Measurements from ENCODE around the gene BMPR1B. TPM values are rescaled to one million over a fixed set of nuclear protein-coding genes. Genes with fewer than 3 reads are reported as not detected.

BMPR1B gene
- polyA plus RNA-seq, 1 experiment = 0.07 TPM

DNA sequence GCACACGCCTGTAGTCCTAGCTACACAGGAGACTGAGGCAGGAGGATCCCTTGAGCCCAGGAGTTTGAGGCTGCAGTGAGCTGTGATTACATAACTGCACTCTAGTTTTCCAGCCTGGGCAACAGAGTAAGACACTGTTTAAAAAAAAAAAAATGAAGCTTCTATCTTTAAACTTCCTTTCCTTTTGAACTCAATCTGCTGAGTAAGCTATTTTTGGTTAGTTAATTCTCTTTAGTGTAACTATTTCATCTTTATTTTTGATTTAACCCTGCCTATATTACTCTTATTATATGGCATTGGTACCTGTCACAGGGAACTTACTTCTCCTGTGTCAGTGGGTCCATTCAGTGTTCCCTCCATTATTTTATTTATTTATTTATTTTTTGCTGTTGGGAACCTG, 160.8 kb downstream of the BMPR1B start:
- Histone ChIP-seq H3K4me3 (ENCODE audit: low read depth, low read length) (no peak overlapping the region), H3K36me3 (ENCODE audit: control insufficient read depth, insufficient read depth, low read length) (no peaks in the 10 kb centered on the region), H3K27me3 (ENCODE audit: control insufficient read depth, insufficient read depth, low read length) (no peaks in the 10 kb centered on the region)
- POLR2A ChIA-PET = no interaction called here
- CTCF ChIA-PET = interaction anchor here (1.1 kb wide), 1 partner anchor 9 kb away, joined by 4 read pairs; no protein-coding TSS in a partner anchor
- DNase-seq (ENCODE audit: low read depth) = no peak
- TF ChIP-seq, protein P1, sequence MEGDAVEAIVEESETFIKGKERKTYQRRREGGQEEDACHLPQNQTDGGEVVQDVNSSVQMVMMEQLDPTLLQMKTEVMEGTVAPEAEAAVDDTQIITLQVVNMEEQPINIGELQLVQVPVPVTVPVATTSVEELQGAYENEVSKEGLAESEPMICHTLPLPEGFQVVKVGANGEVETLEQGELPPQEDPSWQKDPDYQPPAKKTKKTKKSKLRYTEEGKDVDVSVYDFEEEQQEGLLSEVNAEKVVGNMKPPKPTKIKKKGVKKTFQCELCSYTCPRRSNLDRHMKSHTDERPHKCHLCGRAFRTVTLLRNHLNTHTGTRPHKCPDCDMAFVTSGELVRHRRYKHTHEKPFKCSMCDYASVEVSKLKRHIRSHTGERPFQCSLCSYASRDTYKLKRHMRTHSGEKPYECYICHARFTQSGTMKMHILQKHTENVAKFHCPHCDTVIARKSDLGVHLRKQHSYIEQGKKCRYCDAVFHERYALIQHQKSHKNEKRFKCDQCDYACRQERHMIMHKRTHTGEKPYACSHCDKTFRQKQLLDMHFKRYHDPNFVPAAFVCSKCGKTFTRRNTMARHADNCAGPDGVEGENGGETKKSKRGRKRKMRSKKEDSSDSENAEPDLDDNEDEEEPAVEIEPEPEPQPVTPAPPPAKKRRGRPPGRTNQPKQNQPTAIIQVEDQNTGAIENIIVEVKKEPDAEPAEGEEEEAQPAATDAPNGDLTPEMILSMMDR (IDR thresholded peaks at IDR 0.05; ENCODE audit: insufficient read depth, low read depth, low read length) = no peak

DNA sequence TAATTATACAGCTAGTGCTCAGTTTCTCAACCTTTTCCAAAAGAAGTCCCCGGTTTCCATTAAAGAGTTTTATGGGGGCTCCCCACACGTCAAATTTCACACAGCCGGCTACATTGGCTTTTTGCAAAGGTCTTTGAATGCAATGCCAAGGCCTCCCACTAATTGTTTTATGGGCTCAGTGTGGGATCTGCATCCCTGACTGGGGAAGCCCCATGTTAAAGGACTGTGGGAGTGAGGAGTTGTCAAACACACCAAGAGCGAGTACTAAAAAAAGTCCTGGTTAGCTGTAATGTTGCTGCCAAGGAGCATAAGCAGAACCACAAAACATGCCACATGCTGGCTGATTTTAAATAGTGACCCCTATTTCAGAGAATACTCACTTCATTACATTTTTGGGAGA, 162.6 kb downstream of the BMPR1B start:
- Histone ChIP-seq H3K27me3 (ENCODE audit: control insufficient read depth, insufficient read depth, low read length) (no peaks in the 10 kb centered on the region; the same call in 1 of the 2 replicates), H3K4me3 (ENCODE audit: low read depth, low read length) (no peak overlapping the region), H3K36me3 (ENCODE audit: control insufficient read depth, insufficient read depth, low read length) (no peaks in the 10 kb centered on the region)
- DNase-seq (ENCODE audit: low read depth) = no peak
- ChIA-PET POLR2A (no interaction called here), CTCF (interaction anchor here (0.6 kb wide), 1 partner anchor 46 kb away, joined by 3 read pairs; no protein-coding TSS in a partner anchor)
- TF ChIP-seq, protein P1 (IDR thresholded peaks at IDR 0.05; ENCODE audit: insufficient read depth, low read depth, low read length) = no peak

DNA sequence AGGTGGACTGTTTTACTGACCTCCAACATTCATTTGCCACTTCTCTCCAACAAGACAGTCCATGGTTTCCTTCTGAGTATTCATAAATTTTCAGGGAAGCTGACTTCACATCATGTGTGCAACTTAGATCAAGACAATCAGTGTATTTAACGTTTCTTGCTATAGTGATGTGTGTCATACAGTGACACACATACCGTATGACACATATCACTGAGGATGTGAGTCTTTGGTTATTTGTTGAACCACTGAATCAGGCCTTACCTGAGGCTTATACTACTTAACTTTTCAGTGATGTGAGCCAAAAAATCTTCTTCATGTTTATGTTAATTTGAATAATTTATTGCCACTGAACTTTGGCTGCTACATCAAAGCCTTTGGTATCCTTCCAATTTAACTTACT, 166.8 kb downstream of the BMPR1B start:
- Histone ChIP-seq H3K36me3 (ENCODE audit: control insufficient read depth, insufficient read depth, low read length) (no peaks in the 10 kb centered on the region), H3K27me3 (ENCODE audit: control insufficient read depth, insufficient read depth, low read length) (no peaks in the 10 kb centered on the region; the same call in 1 of the 2 replicates), H3K4me3 (ENCODE audit: low read depth, low read length) (no peak overlapping the region)
- POLR2A ChIA-PET = no interaction called here
- no peak for DNase-seq (ENCODE audit: low read depth)
- TF ChIP-seq, protein P1 (IDR thresholded peaks at IDR 0.05; ENCODE audit: insufficient read depth, low read depth, low read length) = no peak
- CTCF ChIA-PET = no interaction called here

DNA sequence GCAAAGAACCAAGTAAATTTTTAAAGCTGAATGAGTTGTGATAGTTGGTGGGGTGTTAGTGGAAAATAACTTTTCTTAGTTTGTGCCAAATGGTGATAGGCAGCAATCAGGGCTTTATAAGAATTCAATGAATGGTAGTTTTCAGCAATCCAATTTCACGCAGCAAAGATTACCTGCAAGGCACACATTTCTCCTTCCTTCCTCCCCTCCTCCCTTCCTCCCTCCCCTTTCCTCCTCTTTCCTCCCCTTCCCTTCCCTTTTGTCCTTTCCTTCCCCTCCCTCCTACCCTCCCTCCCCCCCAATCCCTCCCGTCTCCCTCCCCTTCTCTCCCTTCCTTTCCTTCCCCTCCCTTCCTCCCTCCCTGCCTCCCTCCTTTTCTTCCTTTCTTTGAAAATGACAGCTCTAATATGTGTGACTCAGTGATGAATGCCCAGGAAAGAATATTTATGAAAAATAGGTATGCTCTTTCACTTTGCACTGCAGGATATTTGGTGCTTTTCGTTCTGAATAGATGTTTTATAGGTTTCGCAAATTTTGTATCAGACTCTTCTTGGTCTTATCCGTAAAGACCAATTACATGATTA, 168.1 kb downstream of the BMPR1B start:
- POLR2A ChIA-PET = no interaction called here
- Histone ChIP-seq H3K4me3 (ENCODE audit: low read depth, low read length) (no peak overlapping the region), H3K36me3 (ENCODE audit: control insufficient read depth, insufficient read depth, low read length) (no peaks in the 10 kb centered on the region), H3K27me3 (ENCODE audit: control insufficient read depth, insufficient read depth, low read length) (no peaks in the 10 kb centered on the region; the same call in 1 of the 2 replicates)
- CTCF ChIA-PET = no interaction called here
- no peak for DNase-seq (ENCODE audit: low read depth)
- TF ChIP-seq, protein P1 (IDR thresholded peaks at IDR 0.05; ENCODE audit: insufficient read depth, low read depth, low read length) = no peak

DNA sequence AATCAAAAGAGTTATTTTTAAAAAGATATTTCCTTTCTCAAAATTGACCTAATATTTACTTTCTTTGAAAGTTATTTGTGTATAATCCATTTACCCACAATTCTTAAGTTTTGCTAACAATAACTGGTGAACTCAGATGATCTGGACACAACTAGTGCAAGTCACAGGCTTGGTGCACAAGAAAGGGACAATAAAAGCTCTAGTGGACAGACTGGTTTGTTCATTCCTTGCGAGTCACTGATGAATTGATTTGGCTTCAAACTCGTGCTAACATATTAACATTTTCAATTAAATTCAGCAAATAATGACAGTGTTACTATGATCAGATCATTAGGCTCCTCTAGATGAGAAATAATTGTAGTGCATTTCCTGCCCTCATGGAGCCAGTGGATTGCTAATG, 169.2 kb downstream of the BMPR1B start:
- no peak overlapping the region for H3K4me3 ChIP-seq (ENCODE audit: low read depth, low read length)
- no peak for DNase-seq (ENCODE audit: low read depth)
- POLR2A ChIA-PET = no interaction called here
- H3K27me3 ChIP-seq (ENCODE audit: control insufficient read depth, insufficient read depth, low read length) = no peaks in the 10 kb centered on the region; the same call in 1 of the 2 replicates
- CTCF ChIA-PET = no interaction called here
- no peaks in the 10 kb centered on the region for H3K36me3 ChIP-seq (ENCODE audit: control insufficient read depth, insufficient read depth, low read length)
- TF ChIP-seq, protein P1 (IDR thresholded peaks at IDR 0.05; ENCODE audit: insufficient read depth, low read depth, low read length) = no peak
